ENCODE data around the gene SPINK2. TPM values are rescaled to one million over a fixed set of nuclear protein-coding genes. Genes with fewer than 3 reads are reported as not detected.

Gene SPINK2, protein sequence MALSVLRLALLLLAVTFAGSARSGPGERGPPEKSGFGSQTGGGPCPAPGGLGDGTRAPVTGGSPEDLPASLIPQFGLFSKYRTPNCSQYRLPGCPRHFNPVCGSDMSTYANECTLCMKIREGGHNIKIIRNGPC
- 320 TPM for polyA plus RNA-seq (2013)

DNA sequence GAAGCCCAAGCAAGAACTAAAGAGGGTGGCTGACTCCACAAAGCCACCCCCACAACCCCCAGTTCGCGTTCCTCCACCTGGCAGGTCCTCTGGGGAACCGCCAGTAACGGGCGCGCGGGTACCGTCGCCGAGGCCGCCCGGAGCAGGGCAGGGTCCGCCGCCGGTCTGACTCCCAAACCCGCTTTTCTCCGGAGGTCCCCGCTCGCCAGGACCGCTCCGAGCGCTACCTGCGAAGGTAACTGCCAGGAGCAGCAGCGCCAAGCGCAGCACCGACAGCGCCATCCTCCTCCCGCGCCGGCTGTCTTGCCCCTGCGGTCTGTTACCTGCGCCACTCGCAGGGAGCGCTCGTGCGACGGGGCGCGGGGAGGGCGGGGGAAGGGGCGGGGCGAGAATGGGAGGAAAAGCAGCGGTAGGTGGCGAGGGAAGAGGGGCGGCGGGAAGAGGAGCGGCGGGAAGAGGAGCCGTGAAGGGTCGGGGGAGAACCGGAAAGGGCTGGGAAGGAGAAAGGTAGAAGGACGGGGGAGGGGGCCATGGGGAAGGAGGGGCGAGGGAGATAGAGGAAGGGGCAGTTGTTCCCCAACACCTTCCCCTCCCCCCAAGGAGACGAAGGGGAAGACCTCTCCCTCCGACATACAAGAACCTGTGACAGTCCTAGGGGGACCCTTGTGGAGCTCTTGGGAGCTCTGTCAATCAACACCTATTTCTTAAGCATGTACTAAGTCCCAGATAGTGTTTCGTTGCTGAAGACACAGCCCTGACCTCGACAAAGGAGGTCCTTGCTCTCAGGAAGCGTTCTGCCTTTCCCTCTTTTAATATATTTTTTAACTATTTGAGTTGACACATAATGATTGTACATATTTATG is at the start of gene SPINK2:
SPINK2 (minus strand) TSS at position 321 of the 863 bp plus-strand sequence; CDS start at position 282, 39 bp downstream.
- H3K27ac ChIP-seq (ENCODE audit: insufficient read depth in 1 of 2, low read depth in 1 of 2, low read length in 2 of 2, poor library complexity in 1 of 2, severe bottlenecking in 2 of 2) = peak within 1 kb of the TSS in 1 of 2 experiments; percentile 73
- H3K4me1 ChIP-seq (ENCODE audit: control extremely low read depth in 1 of 4, control insufficient read depth in 4 of 4, insufficient read depth in 4 of 4, low read length in 3 of 4) = peaks cover 0 to 46% (median 25%) of the 10 kb centered on the region in 4 experiments
- peaks cover 0 to 4% (median 0%) of the 10 kb centered on the region in 5 experiments for H3K9me3 ChIP-seq (ENCODE audit: control extremely low read depth in 1 of 5, control insufficient read depth in 4 of 5, insufficient read depth in 2 of 5, low read depth in 1 of 5, low read length in 4 of 5)
- WGBS (ENCODE audit: insufficient coverage) = 0% methylated on average over 14 of the region's 58 CpGs
- H3K27me3 ChIP-seq (replicated peaks in 2 of 5; ENCODE audit: control insufficient read depth in 4 of 5, insufficient read depth in 5 of 5, low read length in 4 of 5) = no peaks in the 10 kb centered on the region
- peak; percentile 68 to 78 (median 68) for DNase-seq
- peaks cover 0 to 9% (median 2%) of the 10 kb centered on the region in 4 experiments for H3K36me3 ChIP-seq (ENCODE audit: control insufficient read depth in 4 of 4, insufficient read depth in 4 of 4, low read length in 3 of 4)
- POLR2A ChIA-PET = interaction anchor here (0.6 kb wide), 1 partner anchor 138 kb away, joined by 3 read pairs; no protein-coding TSS in a partner anchor
- CTCF ChIA-PET = interaction anchor here (0.6 to 6.7 kb wide), 9 partner anchors 10 to 164 kb away, joined by 3 to 38 read pairs (median 5); no protein-coding TSS in a partner anchor
- peak within 1 kb of the TSS; percentile 69 to 95 (median 90) for H3K4me3 ChIP-seq (ENCODE audit: control insufficient read depth in 1 of 7, extremely low read depth in 1 of 7, insufficient read depth in 4 of 7, low read depth in 2 of 7, low read length in 6 of 7)

GRCh38 chr4:56870946-56871345 is 49.4 kb upstream of the SPINK2 start:
- Histone ChIP-seq H3K4me3 (ENCODE audit: control insufficient read depth in 1 of 7, extremely low read depth in 1 of 7, insufficient read depth in 4 of 7, low read depth in 2 of 7, low read length in 6 of 7) (peak overlapping the region in 4 of 7 experiments; percentile 35 to 70 (median 58)), H3K36me3 (ENCODE audit: control insufficient read depth in 4 of 4, insufficient read depth in 4 of 4, low read length in 3 of 4) (no peaks in the 10 kb centered on the region), H3K27me3 (replicated peaks in 2 of 5; ENCODE audit: control insufficient read depth in 4 of 5, insufficient read depth in 5 of 5, low read length in 4 of 5) (no peaks in the 10 kb centered on the region), H3K4me1 (ENCODE audit: control extremely low read depth in 1 of 4, control insufficient read depth in 4 of 4, insufficient read depth in 4 of 4, low read length in 3 of 4) (peaks cover 0 to 18% (median 13%) of the 10 kb centered on the region in 4 experiments), H3K9me3 (ENCODE audit: control extremely low read depth in 1 of 5, control insufficient read depth in 4 of 5, insufficient read depth in 2 of 5, low read depth in 1 of 5, low read length in 4 of 5) (no peaks in the 10 kb centered on the region), H3K27ac (ENCODE audit: insufficient read depth in 1 of 2, low read depth in 1 of 2, low read length in 2 of 2, poor library complexity in 1 of 2, severe bottlenecking in 2 of 2) (no peak overlapping the region)
- ChIA-PET POLR2A (interaction anchor here (1.1 kb wide), 1 partner anchor 37 kb away, joined by 7 read pairs; the partner anchor contains the start of gene REST), CTCF (interaction anchor here (1.6 kb wide), 1 partner anchor 10 kb away, joined by 5 read pairs; no protein-coding TSS in a partner anchor)
- DNase-seq = peak; percentile 38 to 88 (median 77)
- WGBS (ENCODE audit: insufficient coverage) = 0% methylated on average over 2 of the region's 4 CpGs

DNA sequence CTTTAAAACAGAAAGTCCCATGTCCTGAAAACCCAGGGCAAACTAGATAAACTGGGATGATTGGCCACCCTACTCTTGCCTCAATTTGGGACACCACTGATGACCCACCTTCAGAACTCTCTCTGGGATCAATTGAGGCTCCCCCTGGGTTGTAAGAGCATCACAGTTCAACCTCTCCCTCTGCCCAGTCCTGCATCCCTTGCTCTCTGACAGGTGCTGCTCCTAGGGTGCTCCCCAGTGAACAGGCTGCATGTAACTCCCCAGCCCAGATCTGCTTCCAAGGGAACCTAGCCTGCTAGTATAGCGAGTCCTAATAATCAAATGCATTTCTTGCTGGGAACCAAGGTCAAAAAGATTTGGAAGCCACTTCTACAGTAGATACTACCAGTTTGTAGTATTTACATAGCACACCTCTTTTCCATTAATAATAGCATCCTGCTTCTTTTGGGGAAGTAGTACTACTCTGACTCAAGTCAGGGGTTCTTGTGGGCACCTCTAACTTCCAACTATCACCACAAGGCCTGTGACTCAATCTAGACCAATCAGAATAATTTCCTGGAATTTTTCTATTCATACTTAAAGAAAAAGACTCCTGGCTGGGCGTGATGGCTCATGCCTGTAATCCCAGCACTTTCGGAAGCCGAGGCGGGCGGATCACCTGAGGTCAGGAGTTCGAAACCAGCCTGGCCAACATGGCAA is 42.1 kb upstream of the SPINK2 start:
- no peak overlapping the region for H3K27ac ChIP-seq (ENCODE audit: insufficient read depth in 1 of 2, low read depth in 1 of 2, low read length in 2 of 2, poor library complexity in 1 of 2, severe bottlenecking in 2 of 2)

DNA sequence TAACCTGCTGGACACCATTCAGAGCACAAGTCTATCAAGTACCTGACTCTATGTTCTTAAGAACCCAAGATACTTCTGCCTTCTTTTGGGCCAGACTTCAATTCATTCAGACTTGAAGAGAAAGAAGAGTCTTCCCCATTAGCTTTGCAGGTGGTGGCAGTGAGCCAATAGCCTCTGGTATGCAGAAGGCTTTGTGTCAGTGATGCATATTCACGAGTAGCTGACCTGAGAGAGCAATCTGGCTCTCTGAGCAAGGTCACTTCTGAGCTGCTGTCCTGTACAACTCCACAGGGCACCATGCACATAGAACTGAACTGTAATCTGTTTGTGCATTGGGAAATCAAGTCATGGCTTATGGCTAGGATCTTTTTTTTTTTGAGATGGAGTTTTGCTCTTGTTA is 39.9 kb upstream of the SPINK2 start:
- POLR2A ChIA-PET = no interaction called here
- CTCF ChIA-PET = interaction anchor here (0.6 to 1.5 kb wide), 3 partner anchors 9 to 25 kb away, joined by 3 to 5 read pairs (median 3); no protein-coding TSS in a partner anchor
- no peaks in the 10 kb centered on the region for H3K36me3 ChIP-seq (ENCODE audit: control insufficient read depth in 4 of 4, insufficient read depth in 4 of 4, low read length in 3 of 4)

More for the DNA sequence above, 42.1 kb upstream of the SPINK2 start:
- peak; percentile 62 to 93 (median 90) for DNase-seq
- ChIA-PET POLR2A (no interaction called here), CTCF (no interaction called here)
- no peaks in the 10 kb centered on the region for H3K36me3 ChIP-seq (ENCODE audit: control insufficient read depth in 4 of 4, insufficient read depth in 4 of 4, low read length in 3 of 4)
- H3K27me3 ChIP-seq (replicated peaks in 2 of 5; ENCODE audit: control insufficient read depth in 4 of 5, insufficient read depth in 5 of 5, low read length in 4 of 5) = no peaks in the 10 kb centered on the region
- 90% methylated on average over 5 of the region's 7 CpGs for WGBS (ENCODE audit: insufficient coverage)
- H3K4me3 ChIP-seq (ENCODE audit: control insufficient read depth in 1 of 7, extremely low read depth in 1 of 7, insufficient read depth in 4 of 7, low read depth in 2 of 7, low read length in 6 of 7) = no peak overlapping the region
- peaks cover 0 to 18% (median 9%) of the 10 kb centered on the region in 4 experiments for H3K4me1 ChIP-seq (ENCODE audit: control extremely low read depth in 1 of 4, control insufficient read depth in 4 of 4, insufficient read depth in 4 of 4, low read length in 3 of 4)
- H3K9me3 ChIP-seq (ENCODE audit: control extremely low read depth in 1 of 5, control insufficient read depth in 4 of 5, insufficient read depth in 2 of 5, low read depth in 1 of 5, low read length in 4 of 5) = no peaks in the 10 kb centered on the region

DNA sequence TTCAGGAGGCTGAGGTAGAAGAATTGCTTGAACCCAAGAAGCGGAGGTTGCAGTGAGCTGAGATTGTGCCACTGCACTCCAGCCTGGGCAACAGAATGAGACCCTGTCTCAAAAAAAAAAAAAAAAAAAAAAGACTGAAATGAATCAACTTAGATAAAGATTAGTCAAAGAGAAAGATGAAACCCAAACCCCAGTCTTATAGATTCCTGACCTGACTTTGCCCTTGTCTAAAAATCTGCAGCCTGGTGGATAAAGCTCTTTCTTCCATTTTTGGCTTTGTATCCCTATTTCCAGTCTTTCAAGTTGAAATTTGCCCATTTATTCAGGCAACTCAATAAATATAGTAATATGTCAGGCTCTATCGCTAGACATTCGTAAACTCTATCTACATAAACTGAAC is 39.3 kb upstream of the SPINK2 start:
- no peak for DNase-seq
- ChIA-PET POLR2A (interaction anchor here (0.7 kb wide), 1 partner anchor 41 kb away, joined by 3 read pairs; no protein-coding TSS in a partner anchor), CTCF (interaction anchor here (0.6 to 1.5 kb wide), 4 partner anchors 10 to 25 kb away, joined by 3 to 5 read pairs (median 4); no protein-coding TSS in a partner anchor)
- 100% methylated on average over 1 of the region's 3 CpGs for WGBS (ENCODE audit: insufficient coverage)
- Histone ChIP-seq H3K36me3 (ENCODE audit: control insufficient read depth in 4 of 4, insufficient read depth in 4 of 4, low read length in 3 of 4) (no peaks in the 10 kb centered on the region), H3K27me3 (replicated peaks in 2 of 5; ENCODE audit: control insufficient read depth in 4 of 5, insufficient read depth in 5 of 5, low read length in 4 of 5) (no peaks in the 10 kb centered on the region), H3K9me3 (ENCODE audit: control extremely low read depth in 1 of 5, control insufficient read depth in 4 of 5, insufficient read depth in 2 of 5, low read depth in 1 of 5, low read length in 4 of 5) (no peaks in the 10 kb centered on the region), H3K27ac (ENCODE audit: insufficient read depth in 1 of 2, low read depth in 1 of 2, low read length in 2 of 2, poor library complexity in 1 of 2, severe bottlenecking in 2 of 2) (no peak overlapping the region), H3K4me1 (ENCODE audit: control extremely low read depth in 1 of 4, control insufficient read depth in 4 of 4, insufficient read depth in 4 of 4, low read length in 3 of 4) (peaks cover 0 to 30% (median 14%) of the 10 kb centered on the region in 4 experiments), H3K4me3 (ENCODE audit: control insufficient read depth in 1 of 7, extremely low read depth in 1 of 7, insufficient read depth in 4 of 7, low read depth in 2 of 7, low read length in 6 of 7) (no peak overlapping the region)

More for the DNA sequence above, 39.9 kb upstream of the SPINK2 start:
- peak in 2 of 3 donors; percentile 23 to 35 for DNase-seq
- Histone ChIP-seq H3K9me3 (ENCODE audit: control extremely low read depth in 1 of 5, control insufficient read depth in 4 of 5, insufficient read depth in 2 of 5, low read depth in 1 of 5, low read length in 4 of 5) (no peaks in the 10 kb centered on the region), H3K27ac (ENCODE audit: insufficient read depth in 1 of 2, low read depth in 1 of 2, low read length in 2 of 2, poor library complexity in 1 of 2, severe bottlenecking in 2 of 2) (no peak overlapping the region), H3K4me3 (ENCODE audit: control insufficient read depth in 1 of 7, extremely low read depth in 1 of 7, insufficient read depth in 4 of 7, low read depth in 2 of 7, low read length in 6 of 7) (no peak overlapping the region), H3K4me1 (ENCODE audit: control extremely low read depth in 1 of 4, control insufficient read depth in 4 of 4, insufficient read depth in 4 of 4, low read length in 3 of 4) (peaks cover 0 to 30% (median 14%) of the 10 kb centered on the region in 4 experiments), H3K27me3 (replicated peaks in 2 of 5; ENCODE audit: control insufficient read depth in 4 of 5, insufficient read depth in 5 of 5, low read length in 4 of 5) (no peaks in the 10 kb centered on the region)
- WGBS (ENCODE audit: insufficient coverage) = 87% methylated on average over 1 of the region's 1 CpG

DNA sequence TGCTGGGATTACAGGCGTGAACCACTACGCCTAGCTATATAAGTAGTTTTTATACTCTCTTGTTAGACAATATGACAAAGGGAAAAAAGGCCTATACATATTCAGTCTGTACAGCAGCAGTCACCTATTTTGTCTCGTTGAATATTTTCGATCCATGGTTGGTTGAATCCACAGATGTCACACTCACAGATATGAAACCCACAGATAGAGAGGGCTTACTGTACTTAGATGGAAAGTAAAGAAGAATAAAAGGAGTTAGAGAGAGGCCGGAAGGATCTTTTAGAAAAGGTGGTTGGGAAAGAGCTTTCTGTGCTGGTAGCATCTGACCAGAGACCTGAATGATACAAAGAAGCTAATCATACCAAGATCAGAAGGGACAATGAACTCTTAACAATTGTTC is 38.3 kb upstream of the SPINK2 start:
- H3K36me3 ChIP-seq (ENCODE audit: control insufficient read depth in 4 of 4, insufficient read depth in 4 of 4, low read length in 3 of 4) = no peaks in the 10 kb centered on the region
- WGBS (ENCODE audit: insufficient coverage) = 100% methylated on average over 1 of the region's 5 CpGs
- no peak overlapping the region for H3K4me3 ChIP-seq (ENCODE audit: control insufficient read depth in 1 of 7, extremely low read depth in 1 of 7, insufficient read depth in 4 of 7, low read depth in 2 of 7, low read length in 6 of 7)
- no peaks in the 10 kb centered on the region for H3K27me3 ChIP-seq (replicated peaks in 2 of 5; ENCODE audit: control insufficient read depth in 4 of 5, insufficient read depth in 5 of 5, low read length in 4 of 5)
- peaks cover 0 to 30% (median 14%) of the 10 kb centered on the region in 4 experiments for H3K4me1 ChIP-seq (ENCODE audit: control extremely low read depth in 1 of 4, control insufficient read depth in 4 of 4, insufficient read depth in 4 of 4, low read length in 3 of 4)
- ChIA-PET POLR2A (no interaction called here), CTCF (interaction anchor here (1.0 to 1.5 kb wide), 3 partner anchors 8 to 57 kb away, joined by 3 to 4 read pairs (median 3); no protein-coding TSS in a partner anchor)
- no peaks in the 10 kb centered on the region for H3K9me3 ChIP-seq (ENCODE audit: control extremely low read depth in 1 of 5, control insufficient read depth in 4 of 5, insufficient read depth in 2 of 5, low read depth in 1 of 5, low read length in 4 of 5)
- H3K27ac ChIP-seq (ENCODE audit: insufficient read depth in 1 of 2, low read depth in 1 of 2, low read length in 2 of 2, poor library complexity in 1 of 2, severe bottlenecking in 2 of 2) = no peak overlapping the region
- DNase-seq = no peak
